22Rv1 (cell line): ENCODE results near the gene LINC00237.

Experiments
- H3K27ac ChIP-seq: fragments of 450-650 bp; 2 replicates; pipeline ENCODE4 v1.5.1; 2017
- CTCF ChIP-seq: fragments of 450-650 bp; IDR thresholded peaks from 2 replicates; pipeline ENCODE4 v1.5.1; 2017; ENCODE audit warnings: mild to moderate bottlenecking
- ZFX ChIP-seq: fragments of 450-650 bp; IDR thresholded peaks from 2 replicates; pipeline ENCODE4 v1.6.1; 2017; ENCODE audit warnings: antibody characterized with exemption, borderline replicate concordance

LINC00237 gene

DNA sequence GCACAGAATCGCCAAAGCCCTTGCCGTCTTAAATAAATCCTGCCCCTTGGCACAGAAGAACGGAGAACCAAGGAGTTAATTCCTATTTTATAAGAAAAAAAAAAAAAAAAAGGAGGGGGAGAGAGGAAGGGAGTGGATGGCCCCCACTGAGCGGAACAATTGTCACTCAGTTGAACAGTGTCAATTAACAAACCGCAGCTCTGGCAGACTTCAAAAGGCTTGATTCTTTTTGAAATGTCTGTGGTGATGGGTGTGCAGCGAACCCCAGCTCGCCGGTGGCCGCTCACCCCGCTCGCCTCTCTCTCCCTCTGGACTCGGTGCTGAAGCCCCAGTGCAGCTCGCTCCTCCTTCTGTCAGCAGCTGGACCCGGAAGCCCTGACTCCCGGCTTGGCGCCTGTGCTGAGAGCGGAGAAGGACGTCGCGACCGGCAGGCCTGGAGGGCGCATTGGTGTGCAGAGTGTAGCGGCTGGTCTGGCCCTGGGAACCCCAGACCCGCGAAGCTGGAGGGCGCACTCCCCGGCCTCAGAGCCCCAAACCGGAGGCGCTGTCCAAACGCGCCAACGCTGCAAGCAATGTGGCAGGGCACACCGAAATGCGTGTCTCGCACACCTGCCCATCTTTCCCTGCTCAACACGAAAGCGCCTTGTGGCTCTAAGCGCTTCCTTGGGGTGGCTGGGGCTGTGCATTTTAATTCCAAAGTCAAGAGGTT, 3.4 kb downstream of the LINC00237 start:
- TF ChIP-seq ZFX (no peak), CTCF (no peak)

DNA sequence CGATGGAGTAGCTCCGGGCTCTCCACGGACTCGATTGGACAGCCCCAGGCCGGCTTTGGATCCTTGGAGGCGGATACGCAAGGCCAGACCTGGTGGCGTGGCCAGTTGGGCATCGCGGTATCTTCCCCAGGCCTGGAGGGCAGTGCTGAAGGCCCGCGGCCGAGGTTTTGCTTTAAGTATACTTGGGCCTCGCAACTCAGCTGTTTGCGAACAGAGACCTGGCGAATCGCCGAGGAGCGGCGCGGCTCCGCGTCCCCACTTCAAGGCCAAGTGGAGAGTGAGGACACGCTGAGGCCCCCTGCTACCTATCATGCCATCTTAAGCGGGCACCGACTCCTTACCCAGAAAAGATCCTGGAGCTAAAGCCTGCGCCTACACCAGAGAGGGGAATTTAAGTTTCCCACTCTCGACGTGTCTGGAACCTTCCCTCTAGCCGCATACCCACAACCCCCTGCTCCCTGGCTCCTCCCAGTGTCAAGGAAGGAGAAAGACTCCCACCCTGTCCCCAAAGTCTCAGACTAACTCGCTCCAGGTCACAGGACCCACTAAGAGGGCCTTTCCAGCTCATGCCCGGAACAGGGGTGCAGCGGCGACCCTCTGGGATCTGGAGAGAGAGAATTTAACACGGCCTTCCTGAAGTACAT, 4.1 kb downstream of the LINC00237 start:
- TF ChIP-seq CTCF, result no peak
- TF ChIP-seq ZFX, result no peak
- H3K27ac ChIP-seq, result no peak overlapping the region

More for the DNA sequence above, 3.4 kb downstream of the LINC00237 start:
- no peak overlapping the region for H3K27ac ChIP-seq

DNA sequence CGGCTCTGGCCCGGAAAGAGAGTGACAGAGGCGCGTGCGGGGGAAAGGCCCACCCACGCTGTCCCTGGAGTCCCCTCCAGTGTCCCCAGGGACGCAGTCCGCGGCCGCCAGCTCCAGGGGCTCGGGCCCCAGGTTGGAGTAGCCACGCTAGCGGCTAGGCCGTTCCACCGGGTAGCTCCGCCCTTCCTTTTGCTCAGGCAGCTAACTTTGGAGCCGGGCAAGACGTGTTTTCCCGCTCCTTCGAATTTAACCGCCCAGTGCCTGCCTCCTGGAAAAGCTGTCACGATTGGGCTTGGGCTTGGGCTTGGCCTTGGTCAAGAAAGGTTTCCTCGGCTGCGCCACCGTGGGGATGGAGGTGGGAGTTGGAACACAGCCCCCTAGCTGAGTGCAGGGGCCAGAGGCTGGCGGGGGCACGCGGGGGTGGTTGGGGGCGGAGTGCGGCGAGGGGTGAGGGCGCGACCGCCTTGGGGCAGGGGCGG, 4.7 kb downstream of the LINC00237 start:
- H3K27ac ChIP-seq, result no peak overlapping the region
- no peak for TF ChIP-seq ZFX
- no peak for TF ChIP-seq CTCF

- no peak for TF ChIP-seq CTCF
- no peak overlapping the region for H3K27ac ChIP-seq
Observed at GRCh38 chr20:21100578-21101452, 5.3 kb downstream of the LINC00237 start.

- TF ChIP-seq ZFX, result no peak
- no peak for TF ChIP-seq CTCF
- H3K27ac ChIP-seq, result no peak overlapping the region
Observed at GRCh38 chr20:21099751-21100577, 6.2 kb downstream of the LINC00237 start.

GRCh38 chr20:21096321-21097043, 9.7 kb downstream of the LINC00237 start:
- no peak for TF ChIP-seq CTCF
- no peak for TF ChIP-seq ZFX
- no peak overlapping the region for H3K27ac ChIP-seq
